GM18907 (cell line): ENCODE data around the gene TXNRD2.

ENCODE experiments used
- ATAC-seq: cut with Tn5 transposase; IDR thresholded peaks from one replicate; pipeline ENCODE4 v1.9.1; 2021; ENCODE audit warnings: mild to moderate bottlenecking, moderate library complexity; ENCODE audit not compliant: unreplicated experiment

TXNRD2 gene

GRCh38 chr22:19980766-19981165, 39.1 kb upstream of the TXNRD2 start:
- ATAC-seq, result no peak

GRCh38 chr22:19979712-19980493, 38.3 kb upstream of the TXNRD2 start:
- ATAC-seq, result no peak

GRCh38 chr22:19978748-19979147, 37.1 kb upstream of the TXNRD2 start:
- ATAC-seq, result no peak

- no peak for ATAC-seq
Observed at GRCh38 chr22:19977296-19978243, 36.0 kb upstream of the TXNRD2 start.

GRCh38 chr22:19976671-19977070, 35.1 kb upstream of the TXNRD2 start:
- ATAC-seq, result no peak

GRCh38 chr22:19975707-19976035, 34.1 kb upstream of the TXNRD2 start:
- no peak for ATAC-seq

GRCh38 chr22:19974935-19975706, 33.5 kb upstream of the TXNRD2 start:
- no peak for ATAC-seq

- ATAC-seq, result no peak
Observed at GRCh38 chr22:19974268-19974861, 32.7 kb upstream of the TXNRD2 start.

- ATAC-seq, result no peak
Observed at GRCh38 chr22:19973551-19974267, 32.1 kb upstream of the TXNRD2 start.

- ATAC-seq, result no peak
Observed at GRCh38 chr22:19972652-19973550, 31.3 kb upstream of the TXNRD2 start.

- no peak for ATAC-seq
Observed at GRCh38 chr22:19972251-19972650, 30.6 kb upstream of the TXNRD2 start.

- no peak for ATAC-seq
Observed at GRCh38 chr22:19971276-19972124, 29.9 kb upstream of the TXNRD2 start.

GRCh38 chr22:19970479-19971275, 29.1 kb upstream of the TXNRD2 start:
- ATAC-seq, result no peak

GRCh38 chr22:19970031-19970478, 28.4 kb upstream of the TXNRD2 start:
- ATAC-seq, result no peak

GRCh38 chr22:19969141-19969928, 27.7 kb upstream of the TXNRD2 start:
- no peak for ATAC-seq

- ATAC-seq, result no peak
Observed at GRCh38 chr22:19968450-19968891, 26.9 kb upstream of the TXNRD2 start.
